Uterus (tissue), 2 donors: ENCODE results near the gene LDB3.

ENCODE experiments used
- POLR2A ChIP-seq, 2 donors: fragments of 450-650 bp; IDR thresholded peaks; one replicate each; pipeline ENCODE4 v1.6.1; 2016; ENCODE audit warnings: antibody characterized with exemption in 2 of 2, mild to moderate bottlenecking in 1 of 2, moderate library complexity in 1 of 2
- TF ChIP-seq, protein P1 (sequence below), 4 experiments: fragments of 200-600 bp in 2 of 4; fragments of 450-650 bp in 2 of 4; sonication (generic) in 2 of 4; IDR thresholded peaks; one replicate each; pipeline ENCODE4 v1.5.1; 2016 to 2019; ENCODE audit warnings: antibody characterized with exemption in 4 of 4, mild to moderate bottlenecking in 2 of 4, moderate library complexity in 1 of 4

DNA sequence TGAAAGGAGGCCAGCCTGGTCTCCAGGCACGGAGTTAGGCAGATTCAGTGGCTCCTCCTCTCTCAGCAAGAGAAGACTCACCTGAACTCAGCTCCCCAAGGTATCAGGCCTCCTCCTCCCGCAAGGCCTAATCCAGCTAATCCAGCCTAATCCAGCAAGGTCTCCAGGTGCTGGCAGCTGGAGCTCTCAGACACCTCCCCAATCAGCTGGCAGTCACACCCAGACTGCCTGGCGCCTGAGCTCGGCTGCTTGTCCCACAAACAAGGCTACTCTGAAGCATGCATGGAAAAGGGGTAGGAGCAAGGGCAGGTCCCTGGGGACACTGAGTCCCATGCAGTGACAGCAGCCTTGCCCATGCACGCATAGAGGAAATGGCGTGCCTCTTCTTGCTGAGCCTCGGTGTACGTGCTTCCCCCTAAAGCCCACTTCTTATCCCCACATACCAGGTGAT, 17.3 kb upstream of the LDB3 start:
- TF ChIP-seq, protein P1, sequence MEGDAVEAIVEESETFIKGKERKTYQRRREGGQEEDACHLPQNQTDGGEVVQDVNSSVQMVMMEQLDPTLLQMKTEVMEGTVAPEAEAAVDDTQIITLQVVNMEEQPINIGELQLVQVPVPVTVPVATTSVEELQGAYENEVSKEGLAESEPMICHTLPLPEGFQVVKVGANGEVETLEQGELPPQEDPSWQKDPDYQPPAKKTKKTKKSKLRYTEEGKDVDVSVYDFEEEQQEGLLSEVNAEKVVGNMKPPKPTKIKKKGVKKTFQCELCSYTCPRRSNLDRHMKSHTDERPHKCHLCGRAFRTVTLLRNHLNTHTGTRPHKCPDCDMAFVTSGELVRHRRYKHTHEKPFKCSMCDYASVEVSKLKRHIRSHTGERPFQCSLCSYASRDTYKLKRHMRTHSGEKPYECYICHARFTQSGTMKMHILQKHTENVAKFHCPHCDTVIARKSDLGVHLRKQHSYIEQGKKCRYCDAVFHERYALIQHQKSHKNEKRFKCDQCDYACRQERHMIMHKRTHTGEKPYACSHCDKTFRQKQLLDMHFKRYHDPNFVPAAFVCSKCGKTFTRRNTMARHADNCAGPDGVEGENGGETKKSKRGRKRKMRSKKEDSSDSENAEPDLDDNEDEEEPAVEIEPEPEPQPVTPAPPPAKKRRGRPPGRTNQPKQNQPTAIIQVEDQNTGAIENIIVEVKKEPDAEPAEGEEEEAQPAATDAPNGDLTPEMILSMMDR (IDR thresholded peaks at IDR 0.05): no peak
- no peak for TF ChIP-seq POLR2A (IDR thresholded peaks at IDR 0.05)
